Measurements from ENCODE around the gene SPATA9.
"Not testable (repeated sequence)": the region's sequence is repeated elsewhere in the genome, so short reads cannot be mapped to it uniquely, and the experiment has no call there.

Gene SPATA9

DNA sequence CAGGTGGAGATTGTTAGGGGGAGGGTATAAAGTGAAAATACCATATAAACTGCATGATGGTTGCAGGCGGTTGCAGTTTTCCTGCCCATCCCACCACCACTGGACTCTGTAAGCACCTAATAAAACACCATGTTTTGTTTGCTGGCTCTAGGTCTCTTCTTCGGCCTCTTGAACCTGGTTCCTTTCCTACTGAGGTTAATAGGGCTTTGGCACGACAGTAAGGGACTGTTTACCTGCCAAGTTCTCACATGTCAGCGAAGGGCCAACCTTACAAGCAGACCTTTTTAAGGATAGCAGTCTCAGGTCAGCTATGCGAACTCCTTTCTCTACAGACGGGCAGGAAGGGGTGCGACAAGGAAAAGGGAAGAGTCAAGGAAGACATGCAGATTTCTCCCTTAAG lies 39.6 kb downstream of the SPATA9 start:
- no peak for DNase-seq

DNA sequence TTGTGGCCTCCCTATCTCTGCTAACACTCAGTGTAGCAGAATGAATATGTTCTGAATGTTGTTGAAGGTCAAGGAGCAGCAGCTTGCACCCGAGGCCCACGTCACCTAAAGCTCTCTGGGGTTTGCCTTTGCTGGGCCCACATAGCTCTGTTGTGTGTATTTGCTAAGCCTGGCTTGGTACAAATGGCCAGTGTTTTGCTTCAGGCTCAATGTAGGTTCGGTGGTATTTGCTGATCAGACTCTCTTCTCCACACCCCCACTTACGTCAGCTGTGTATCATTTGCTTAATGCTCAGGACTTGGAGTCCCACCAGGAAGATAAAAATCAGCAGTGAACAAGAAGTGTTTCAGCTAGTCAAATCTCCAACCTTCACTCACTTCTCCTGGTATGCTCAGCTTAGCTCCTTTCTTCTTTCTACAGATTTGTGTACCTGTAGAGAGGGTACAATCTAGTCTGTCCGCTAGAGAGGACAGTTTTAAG lies 41.0 kb downstream of the SPATA9 start:
- no peak for DNase-seq

DNA sequence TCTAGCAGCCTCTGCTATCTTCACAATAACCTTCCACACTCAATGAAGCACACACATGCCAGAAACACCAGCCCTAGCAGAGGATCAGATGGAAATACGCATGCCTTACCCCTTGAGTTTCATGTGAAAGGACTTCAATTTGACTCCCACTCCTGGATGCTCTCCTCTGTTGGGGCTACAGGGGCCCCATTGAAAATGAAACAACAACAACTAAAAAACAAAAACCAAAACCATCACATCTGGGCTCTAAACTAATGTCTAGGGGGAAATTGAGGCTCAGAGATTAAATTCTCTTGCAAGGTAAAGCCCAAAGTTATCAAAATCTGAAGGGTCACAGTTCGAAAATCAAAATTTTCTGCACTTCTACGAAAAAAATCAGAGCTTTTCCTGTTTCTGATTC lies 44.2 kb downstream of the SPATA9 start:
- DNase-seq = no peak

DNA sequence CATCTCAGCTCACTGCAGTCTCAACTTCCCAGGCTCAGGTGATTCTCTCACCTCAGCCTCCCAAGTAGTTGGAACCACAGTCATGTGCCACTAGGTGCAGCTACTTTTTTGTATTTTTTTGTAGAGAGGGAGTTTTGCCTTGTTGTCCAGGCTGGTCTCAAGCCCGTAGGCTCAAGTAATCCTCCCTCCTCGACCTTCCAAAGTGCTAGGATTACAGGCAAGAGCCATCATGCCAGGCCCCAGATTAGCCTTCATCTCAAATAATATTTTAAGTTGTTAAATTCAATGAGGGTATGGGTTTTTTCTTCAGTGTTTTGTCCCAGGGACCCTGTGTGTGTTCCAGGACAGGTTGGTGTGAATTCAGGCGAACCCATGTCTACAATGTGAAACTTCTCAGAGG lies 48.7 kb downstream of the SPATA9 start:
- no peak for DNase-seq

DNA sequence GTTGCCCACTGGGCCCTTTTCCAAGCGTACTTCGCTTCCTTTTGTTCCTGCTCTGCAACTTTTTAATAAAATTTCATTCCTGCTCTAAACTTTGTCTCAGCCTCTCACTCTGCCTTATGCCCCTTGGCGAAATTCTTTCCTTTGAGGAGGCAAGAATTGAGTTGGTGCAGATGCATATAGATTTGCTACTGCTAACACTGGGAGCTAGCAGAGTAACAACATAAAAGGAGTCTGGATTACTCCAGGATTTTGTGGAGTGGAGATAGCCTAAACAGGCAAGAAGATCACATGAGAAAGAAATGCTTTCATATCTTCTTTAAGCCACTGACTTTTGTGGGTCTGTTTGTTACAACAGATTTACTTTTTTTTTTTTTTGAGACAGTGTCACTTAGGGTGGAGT lies 49.1 kb downstream of the SPATA9 start:
- DNase-seq = no peak

DNA sequence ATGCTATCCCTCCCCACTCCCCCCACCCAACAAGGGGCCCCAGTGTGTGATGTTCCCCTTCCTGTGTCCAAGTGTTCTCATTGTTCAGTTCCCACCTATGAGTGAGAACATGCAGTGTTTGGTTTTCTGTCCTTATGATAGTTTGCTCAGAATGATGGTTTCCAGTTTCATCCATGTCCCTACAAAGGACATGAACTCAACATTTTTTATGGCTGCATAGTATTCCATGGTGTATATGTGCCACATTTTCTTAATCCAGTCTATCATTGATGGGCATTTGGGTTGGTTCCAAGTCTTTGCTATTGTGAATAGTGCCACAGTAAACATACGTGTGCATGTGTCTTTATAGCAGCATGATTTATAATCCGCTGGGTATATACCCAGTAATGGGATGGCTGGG lies 49.8 kb downstream of the SPATA9 start:
- DNase-seq = not testable (repeated sequence)

DNA sequence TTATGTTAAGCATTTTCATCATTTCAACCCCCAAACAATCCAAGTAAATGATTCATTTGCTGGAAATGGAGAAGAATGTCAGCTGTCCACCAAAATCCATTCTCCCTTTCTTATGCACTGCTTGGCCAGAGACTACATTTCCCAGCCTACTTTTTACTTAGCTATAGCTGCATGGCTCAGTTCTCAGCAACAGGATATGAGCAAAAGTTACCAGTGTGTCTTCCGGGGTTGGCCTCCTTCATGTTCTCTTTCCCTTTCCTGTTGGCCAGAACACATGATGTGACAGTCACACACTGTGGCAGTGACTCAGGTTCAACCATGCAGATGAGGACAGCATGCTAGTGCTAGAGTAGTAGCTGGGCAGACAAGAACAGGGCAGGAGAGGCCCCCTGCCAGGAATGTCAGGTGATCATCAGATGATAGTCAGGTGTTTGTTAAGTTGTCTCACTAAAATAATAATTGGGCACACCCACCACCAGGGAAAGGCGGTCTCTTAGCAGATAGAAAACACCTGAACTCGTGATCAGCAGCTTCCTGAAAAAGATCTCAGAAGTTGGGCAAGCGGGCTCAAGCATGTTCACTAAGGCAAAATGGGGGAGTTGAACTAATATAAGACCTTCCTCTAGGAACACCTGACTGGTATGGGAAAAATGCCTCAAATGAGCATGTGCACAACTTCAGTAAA lies 50.7 kb downstream of the SPATA9 start:
- peak; percentile 80 for DNase-seq

DNA sequence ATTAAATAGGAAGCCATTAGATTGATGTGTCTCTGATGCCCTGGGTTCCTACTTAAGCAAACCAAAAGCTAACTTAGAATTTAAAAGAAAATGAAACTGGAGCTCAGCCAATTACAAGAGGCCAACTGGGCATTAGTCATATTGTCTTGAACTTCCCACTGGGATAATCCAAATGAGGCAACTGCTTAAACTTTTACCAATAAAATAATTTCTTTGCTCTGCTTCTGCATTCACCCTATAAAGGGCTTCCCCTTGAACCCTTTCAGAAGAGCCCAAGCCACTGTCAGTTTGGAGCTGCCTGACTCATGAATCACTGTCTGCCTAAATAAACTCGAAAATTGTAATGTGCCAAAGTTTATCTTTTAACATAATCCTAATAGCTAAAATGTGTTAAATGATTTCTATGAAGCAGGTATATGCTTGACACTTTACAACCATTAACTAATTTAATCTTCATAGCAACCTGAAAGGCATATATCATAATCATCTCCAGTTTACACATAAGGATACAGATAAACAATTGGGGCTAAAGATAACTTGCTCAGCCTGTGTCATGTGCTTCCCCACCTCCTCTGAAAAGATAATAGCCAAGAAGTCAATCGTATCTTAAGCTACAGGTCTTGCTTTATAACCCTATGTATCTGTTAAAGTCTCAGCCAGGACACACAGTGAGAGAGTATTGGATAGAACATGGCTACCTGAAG lies 51.4 kb downstream of the SPATA9 start:
- no peak for DNase-seq

DNA sequence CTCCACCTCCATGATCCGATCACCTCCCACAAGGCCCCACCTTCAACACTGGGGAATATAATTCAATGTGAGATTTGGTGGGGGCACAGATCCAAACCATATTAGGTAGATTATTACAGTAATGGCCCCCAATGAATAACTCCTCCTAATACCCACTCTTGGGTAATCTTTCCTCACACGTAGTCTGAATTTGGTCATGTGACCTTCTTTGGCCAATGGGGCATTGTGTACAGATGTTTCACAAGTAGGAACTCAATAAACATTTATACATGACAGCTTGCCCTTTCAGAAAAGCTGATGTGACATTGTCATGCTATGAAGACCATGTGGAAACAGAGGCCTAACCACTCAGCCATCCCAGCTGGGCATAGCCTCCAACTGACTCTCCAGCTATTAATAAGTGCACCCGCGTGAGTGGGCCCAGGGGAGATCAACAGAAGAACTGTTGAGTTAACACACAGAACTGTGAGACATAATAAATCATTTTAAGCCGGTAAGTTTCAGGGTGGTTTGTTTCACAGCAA lies 52.3 kb downstream of the SPATA9 start:
- DNase-seq = no peak

DNA sequence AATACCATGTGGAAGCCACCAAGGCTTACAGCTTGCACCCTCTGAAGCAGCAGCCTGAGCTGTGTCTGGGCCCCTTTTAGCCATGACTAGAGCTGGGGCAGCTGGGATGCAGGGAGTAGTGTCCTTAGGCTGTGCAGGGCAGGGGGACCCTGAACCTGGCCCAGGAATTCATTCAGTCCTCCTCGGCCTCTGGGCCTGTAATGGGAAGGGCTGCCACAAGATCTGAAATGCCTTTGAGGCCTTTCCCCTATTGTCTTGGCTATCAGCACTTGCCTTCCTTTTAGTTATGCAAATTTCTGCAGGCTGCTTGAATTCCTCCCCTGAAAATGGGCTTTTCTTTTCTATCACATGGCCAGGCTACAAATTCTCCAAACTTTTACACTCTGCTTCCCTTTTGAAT lies 53.9 kb downstream of the SPATA9 start:
- DNase-seq = no peak

DNA sequence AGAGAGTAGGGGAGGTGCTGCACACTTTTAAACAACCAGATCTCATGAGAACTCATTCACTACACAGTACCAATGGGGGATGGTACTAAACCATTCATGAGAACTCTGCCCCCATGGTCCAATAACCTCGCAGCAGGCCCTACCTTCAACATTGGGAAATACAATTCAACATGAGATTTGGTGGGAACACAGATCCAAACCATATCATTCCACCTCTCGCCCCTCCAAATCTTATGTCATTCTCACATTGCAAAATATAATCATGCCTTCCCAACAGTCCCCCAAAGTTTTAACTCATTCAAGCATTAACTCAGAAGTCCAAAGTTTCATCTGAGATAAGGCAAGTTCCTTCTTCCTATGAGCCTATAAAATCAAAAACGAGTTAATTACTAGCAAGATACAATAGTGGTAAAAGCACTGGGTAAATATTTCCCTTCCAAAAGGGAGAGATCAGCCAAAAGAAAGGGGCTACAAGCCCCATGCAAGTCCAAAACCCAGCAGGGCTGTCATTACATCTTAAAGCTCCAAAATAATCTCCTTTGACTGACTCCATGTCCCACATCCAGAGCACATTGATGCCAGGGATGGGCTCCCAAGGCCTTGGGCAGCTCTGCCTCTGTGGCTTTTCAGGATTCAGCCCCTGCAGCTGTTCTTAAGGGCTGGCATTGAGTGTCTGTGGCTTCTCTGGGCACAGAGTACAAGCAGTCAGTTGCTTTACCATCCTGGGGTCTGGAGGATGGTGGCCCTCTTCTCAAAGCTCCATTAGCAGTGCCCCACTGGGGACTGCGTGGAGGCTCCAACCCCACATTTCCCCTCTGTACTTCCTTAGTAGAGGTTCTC lies 54.6 kb downstream of the SPATA9 start:
- DNase-seq = no peak

DNA sequence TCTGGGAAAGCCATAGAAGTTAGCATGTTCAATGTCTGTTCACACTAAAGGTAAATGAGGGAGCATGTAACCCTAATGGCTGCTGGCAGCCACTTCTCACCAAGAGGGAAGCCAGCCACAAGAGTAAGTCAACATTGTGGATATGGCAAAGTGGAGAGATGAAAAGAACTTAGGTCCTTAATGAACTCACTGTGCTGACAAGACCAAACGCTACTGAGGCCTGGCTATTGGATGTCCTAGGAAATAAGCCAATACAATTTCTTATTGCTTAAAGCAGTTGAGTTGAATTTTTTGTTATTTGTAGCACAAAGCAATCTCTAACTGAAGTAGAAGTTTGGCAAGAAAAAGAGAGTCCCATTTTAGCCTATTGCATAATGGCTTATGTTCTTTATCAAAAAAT lies 56.1 kb downstream of the SPATA9 start:
- DNase-seq = no peak

DNA sequence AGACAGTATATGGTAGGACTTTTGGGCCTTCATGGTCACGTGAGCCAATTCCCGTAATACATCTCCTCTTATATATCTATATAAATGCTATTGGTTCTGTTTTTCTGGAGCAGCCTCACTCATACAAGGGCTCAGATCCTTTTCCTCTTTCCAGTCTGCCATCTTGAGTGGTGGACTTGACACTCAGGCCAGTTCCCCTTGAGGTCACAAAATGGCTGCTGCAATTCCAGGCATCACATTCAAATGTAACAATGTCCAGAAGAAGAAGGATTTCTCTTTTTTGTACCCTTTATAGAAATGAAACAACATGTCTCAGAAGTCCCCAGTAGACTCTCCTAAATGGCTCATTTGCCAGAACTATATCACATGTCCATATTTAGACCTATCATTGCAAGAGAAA lies 58.4 kb downstream of the SPATA9 start:
- DNase-seq = no peak

DNA sequence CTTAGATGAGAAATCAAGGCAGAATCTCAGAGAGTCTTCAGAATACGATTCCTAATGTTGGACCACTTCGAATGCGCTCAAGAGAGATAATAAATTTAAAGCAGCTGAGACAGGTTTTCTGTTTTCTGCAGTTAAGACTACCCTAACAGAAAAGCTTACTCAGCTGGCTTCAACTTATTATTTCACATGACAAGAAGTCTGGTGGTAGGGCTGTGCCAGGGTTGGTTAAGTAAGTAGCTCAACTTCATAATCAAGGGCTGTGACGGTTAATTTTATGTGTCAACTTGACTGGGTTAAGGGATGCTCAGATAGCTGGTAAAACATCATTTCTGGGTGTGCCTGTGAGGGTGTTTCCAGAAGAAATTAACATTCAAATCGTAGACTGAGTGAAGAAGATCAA lies 59.1 kb downstream of the SPATA9 start:
- DNase-seq = no peak

DNA sequence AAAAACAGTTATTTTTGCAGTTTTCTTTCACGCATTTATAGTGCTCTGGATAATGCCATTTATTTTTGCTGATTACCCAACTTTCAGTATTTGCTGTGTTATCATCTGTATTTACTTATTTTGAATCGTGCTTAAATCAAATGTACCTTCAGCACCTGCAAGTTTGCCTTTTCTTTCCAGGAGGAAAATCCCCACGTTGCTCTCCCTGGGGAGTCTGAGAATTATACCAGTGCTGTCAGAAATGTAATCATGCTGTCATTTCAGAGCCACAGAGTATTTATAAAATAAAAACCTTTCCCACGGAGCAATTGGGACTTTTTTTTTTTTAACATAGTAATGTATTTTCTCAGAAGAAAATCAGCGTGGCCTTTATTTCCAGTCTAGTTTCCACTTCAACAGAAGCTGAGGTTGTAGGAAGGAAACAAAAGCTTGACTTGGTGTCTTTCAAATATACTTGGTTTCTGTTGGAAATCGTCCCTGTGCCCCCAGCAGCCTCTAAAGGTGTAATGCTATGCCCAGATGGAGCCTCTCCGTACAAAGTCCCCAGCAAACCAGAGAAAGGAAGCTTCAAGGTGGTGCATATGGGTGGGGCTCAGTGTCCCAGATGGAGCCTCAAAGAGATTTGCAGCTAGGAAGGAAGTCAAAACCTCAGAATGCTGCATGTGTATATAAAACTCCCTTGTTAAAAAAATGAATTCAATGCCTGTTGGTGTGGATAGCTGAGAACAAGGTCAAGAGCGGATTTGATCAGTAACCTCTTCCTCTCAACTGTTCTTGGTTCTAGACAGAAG lies 60.8 kb downstream of the SPATA9 start:
- DNase-seq = peak; percentile 65

DNA sequence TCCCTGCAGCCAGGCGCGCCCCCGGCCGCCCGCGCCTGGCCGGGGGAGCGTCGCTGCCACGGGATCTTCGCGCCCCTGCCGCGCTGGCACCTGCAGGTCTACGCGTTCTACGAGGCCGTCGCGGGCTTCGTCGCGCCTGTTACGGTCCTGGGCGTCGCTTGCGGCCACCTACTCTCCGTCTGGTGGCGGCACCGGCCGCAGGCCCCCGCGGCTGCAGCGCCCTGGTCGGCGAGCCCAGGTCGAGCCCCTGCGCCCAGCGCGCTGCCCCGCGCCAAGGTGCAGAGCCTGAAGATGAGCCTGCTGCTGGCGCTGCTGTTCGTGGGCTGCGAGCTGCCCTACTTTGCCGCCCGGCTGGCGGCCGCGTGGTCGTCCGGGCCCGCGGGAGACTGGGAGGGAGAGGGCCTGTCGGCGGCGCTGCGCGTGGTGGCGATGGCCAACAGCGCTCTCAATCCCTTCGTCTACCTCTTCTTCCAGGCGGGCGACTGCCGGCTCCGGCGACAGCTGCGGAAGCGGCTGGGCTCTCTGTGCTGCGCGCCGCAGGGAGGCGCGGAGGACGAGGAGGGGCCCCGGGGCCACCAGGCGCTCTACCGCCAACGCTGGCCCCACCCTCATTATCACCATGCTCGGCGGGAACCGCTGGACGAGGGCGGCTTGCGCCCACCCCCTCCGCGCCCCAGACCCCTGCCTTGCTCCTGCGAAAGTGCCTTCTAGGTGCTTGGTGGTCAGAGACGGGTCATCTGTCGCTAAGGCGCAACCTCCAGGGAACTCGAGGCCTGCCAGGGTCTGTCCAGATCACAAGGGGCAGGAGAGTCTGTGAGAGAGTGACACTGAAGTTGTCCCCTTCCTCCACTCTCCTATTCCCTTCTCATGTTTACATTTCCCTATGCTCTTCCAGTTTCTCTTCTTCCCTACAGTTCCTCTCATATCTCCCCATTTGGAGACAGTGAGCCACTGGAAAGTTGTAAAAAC lies 61.6 kb downstream of the SPATA9 start:
- DNase-seq = peak; percentile 36

DNA sequence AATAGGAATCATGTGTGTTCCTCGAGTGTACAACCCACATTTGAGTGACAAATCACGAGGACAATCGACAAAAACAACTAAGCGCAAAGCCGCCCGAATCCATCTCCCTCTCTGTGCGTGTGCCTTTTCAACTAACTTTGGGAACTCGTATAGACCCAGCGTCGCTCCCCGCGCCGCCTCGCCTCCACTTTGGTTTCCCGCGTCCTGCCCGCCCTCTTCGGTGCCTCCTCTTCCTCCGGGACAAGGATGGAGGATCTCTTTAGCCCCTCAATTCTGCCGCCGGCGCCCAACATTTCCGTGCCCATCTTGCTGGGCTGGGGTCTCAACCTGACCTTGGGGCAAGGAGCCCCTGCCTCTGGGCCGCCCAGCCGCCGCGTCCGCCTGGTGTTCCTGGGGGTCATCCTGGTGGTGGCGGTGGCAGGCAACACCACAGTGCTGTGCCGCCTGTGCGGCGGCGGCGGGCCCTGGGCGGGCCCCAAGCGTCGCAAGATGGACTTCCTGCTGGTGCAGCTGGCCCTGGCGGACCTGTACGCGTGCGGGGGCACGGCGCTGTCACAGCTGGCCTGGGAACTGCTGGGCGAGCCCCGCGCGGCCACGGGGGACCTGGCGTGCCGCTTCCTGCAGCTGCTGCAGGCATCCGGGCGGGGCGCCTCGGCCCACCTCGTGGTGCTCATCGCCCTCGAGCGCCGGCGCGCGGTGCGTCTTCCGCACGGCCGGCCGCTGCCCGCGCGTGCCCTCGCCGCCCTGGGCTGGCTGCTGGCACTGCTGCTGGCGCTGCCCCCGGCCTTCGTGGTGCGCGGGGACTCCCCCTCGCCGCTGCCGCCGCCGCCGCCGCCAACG lies 62.5 kb downstream of the SPATA9 start, which contains the start of gene GPR150:
GPR150 (plus strand) TSS at position 58 of the 840 bp plus-strand sequence; CDS start at position 247, 189 bp downstream.
- peak; percentile 63 for DNase-seq

DNA sequence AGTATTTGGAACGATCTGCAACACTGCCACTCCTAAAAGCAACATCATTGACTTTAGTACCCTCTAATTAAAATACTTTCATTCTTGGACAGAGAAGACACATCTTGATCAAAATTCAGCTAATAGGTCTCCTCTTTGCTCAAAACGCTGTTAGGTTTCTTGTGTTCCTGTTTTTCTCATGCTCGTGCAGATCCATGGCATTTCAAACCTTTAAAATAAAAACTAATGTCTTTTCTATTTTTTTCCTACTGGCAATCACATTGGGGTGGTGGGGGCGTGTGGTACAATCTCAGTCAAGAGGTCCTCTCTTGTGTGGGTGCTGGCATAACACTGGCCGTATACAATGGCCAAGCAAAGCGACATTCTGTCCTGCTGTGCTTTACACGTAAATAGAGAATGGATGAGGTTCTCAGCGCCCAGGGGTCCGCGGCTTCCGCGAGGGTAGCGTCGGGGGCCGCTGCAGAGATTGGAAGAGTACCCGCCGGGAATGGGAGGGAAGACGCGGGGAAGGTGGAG lies 63.2 kb downstream of the SPATA9 start:
- DNase-seq = no peak

DNA sequence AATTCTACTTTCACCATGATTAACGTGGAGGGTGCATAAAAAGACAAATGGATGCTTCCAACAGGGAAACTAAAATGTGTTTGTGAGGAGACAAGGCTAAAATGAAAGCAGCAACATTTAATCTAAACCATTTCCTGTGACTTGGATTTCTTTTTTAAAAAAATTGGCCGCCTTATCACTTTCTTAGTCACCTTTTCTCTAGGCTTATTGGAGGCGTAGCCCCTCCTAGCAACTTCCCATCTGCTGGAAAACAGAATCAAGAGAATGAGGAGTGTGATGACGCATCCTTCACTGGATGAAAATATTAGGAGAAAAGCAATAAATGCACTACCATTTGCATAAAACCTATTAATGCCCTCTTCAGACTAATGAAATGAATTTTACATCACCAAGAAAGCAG lies 63.7 kb downstream of the SPATA9 start:
- no peak for DNase-seq

DNA sequence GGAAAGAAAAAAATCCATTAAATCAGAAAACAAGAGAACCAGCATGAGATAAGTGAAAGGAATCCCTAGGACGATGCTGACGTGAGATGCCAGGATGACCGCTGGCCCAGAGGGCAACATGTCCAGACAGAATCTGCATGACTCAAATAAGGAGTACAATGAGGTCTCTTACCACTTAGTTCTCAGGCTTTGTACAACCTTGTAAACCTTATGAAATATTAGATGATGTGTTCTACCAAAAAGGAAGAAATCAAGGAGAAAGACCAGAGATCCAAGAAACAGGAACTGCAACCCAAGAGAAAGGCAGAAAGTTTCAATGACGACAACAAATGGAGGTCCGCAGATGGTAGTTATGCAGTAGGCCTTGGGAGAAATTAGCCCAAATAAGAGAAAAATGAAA lies 65.7 kb downstream of the SPATA9 start:
- no peak for DNase-seq
